AG04450 (cell line): ENCODE data around the gene FTCDNL1. TPM values are rescaled to one million over a fixed set of nuclear protein-coding genes. Genes with fewer than 3 reads are reported as not detected.

Experiments used
- CTCF ChIA-PET: fragments of 300-600, 350-600 bp; formaldehyde crosslinking; extraction: SDS; loops from one replicate; lab custom pipeline; 2022; ENCODE audit warnings: antibody characterized with exemption, inconsistent platforms; lab: Charles Lee
- POLR2A ChIA-PET: fragments of 350-600 bp; formaldehyde crosslinking; extraction: SDS; loops from one replicate; lab custom pipeline; 2021; ENCODE audit warnings: antibody characterized with exemption, inconsistent platforms; lab: Yijun Ruan, JAX
- DNase-seq: peaks from one replicate; pipeline ENCODE4 v3.0.0-alpha.2; 2011; ENCODE audit warnings: low read depth, low spot score
- H3K27ac ChIP-seq: one replicate; pipeline ENCODE4 v1.5.1; 2012; ENCODE audit warnings: low read depth, low read length, control low read depth
- H3K27me3 ChIP-seq: one replicate; pipeline ENCODE4 v1.6.0; 2012; ENCODE audit warnings: low read length; ENCODE audit not compliant: control insufficient read depth, insufficient read depth
- H3K4me3 ChIP-seq: 2 replicates; pipeline ENCODE4 v1.5.1; 2011; ENCODE audit warnings: mild to moderate bottlenecking, low read depth, low read length, control low read depth
- H3K9me3 ChIP-seq: 2 replicates; pipeline ENCODE4 v1.5.1; 2012; ENCODE audit warnings: low read length; ENCODE audit not compliant: control insufficient read depth, insufficient read depth
- polyA plus RNA-seq: library from polyadenylated mRNA; depleted of rRNA; stranded (reverse); fragments of >200 nt; gene quantifications from 2 replicates; pipeline ENCODE4 v1.2.3, GENCODE V29; 2011
- TF ChIP-seq, protein P1 (sequence below): IDR thresholded peaks from 2 replicates; pipeline ENCODE4 v1.5.1; 2011; ENCODE audit warnings: low read depth, low read length, control low read depth, inconsistent platforms

The FTCDNL1 gene
- polyA plus RNA-seq, 1 experiment = 0.10 TPM

DNA sequence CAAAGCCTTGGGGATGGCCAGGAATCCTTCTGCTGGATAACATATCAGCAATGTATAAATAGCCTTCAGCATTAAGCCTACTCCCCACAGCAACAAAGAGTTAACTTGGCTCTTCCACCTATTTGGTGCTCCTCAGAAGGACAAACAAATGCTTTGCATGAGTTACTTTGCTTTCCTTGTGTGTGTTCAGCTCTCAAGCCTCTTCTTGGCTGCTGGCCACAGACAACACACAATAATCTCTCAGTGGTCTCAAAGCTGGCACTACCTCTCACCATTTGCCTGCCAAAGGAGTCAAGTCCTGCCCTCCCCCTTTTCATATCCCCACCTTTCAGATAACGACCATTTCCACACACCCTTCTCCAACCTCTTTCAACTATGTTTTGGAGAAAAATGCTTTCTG is 17.5 kb downstream of the FTCDNL1 start:
- Histone ChIP-seq H3K27ac (no peak overlapping the region), H3K9me3 (no peaks in the 10 kb centered on the region), H3K27me3 (peaks cover 2% of the 10 kb centered on the region), H3K4me3 (no peak overlapping the region)
- TF ChIP-seq, protein P1, sequence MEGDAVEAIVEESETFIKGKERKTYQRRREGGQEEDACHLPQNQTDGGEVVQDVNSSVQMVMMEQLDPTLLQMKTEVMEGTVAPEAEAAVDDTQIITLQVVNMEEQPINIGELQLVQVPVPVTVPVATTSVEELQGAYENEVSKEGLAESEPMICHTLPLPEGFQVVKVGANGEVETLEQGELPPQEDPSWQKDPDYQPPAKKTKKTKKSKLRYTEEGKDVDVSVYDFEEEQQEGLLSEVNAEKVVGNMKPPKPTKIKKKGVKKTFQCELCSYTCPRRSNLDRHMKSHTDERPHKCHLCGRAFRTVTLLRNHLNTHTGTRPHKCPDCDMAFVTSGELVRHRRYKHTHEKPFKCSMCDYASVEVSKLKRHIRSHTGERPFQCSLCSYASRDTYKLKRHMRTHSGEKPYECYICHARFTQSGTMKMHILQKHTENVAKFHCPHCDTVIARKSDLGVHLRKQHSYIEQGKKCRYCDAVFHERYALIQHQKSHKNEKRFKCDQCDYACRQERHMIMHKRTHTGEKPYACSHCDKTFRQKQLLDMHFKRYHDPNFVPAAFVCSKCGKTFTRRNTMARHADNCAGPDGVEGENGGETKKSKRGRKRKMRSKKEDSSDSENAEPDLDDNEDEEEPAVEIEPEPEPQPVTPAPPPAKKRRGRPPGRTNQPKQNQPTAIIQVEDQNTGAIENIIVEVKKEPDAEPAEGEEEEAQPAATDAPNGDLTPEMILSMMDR = no peak
- ChIA-PET POLR2A (no interaction called here), CTCF (no interaction called here)
- DNase-seq = no peak

DNA sequence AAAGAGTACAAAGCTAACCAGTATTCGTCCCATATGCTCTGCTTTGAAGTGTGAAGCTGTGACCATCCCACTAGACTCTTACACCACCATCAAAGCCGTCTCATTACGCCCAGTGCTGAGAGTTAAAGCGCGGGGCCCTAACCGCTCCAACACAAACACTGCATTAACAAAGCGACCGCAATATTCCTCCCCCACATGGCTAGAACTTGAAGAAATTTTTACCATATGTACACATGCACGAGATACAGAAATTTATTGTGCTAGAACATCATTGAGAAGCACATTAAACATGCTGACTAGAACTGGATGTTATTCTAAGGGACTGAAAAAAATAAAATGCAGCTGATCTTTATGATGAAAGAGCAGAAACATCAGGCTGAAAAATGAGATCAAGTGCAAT is 20.5 kb downstream of the FTCDNL1 start:
- CTCF ChIA-PET = interaction anchor here (0.6 kb wide), 1 partner anchor 91 kb away, joined by 3 read pairs; no protein-coding TSS in a partner anchor
- TF ChIP-seq, protein P1 = no peak
- H3K27me3 ChIP-seq = no peaks in the 10 kb centered on the region
- DNase-seq = no peak
- H3K27ac ChIP-seq = no peak overlapping the region
- no peak overlapping the region for H3K4me3 ChIP-seq
- H3K9me3 ChIP-seq = no peaks in the 10 kb centered on the region
- POLR2A ChIA-PET = no interaction called here

DNA sequence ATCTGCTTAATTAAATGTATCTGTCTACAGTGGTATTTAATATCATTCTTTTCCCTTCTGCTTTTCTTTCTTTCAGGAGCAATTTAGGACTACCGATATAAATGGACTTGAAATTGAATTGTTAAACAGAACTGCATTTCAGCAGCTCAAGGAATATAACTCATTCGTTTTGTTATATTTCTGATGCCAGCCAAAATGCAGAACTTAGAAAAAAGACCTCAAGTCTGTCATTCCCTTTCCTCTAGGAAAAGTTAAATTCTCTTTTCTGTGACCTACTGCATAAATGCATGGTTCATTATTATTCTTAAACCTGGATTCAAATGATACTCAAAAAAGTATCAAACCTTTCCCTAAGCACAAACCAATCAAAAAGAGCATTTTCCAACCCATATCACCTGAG is 21.4 kb downstream of the FTCDNL1 start:
- no peak for DNase-seq

DNA sequence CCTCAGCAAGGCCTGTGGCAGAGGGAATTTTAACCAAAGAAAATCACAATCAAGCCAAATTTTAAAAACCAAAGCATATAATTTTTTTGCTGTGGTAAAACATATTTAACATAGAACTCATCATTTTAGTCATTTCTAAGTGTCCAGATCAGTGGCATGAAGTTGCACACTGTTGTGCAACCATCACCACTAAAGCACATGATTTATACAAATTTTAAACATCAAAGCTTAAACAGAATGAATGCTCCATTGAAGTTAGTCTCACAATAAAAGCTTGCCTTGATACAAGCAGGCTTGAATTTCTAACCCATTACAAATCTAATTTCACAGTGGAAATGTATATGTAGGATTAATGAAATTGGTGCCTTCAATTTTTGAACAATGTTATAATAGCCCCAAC is 31.2 kb downstream of the FTCDNL1 start:
- CTCF ChIA-PET = interaction anchor here (1.2 kb wide), 1 partner anchor 80 kb away, joined by 4 read pairs; no protein-coding TSS in a partner anchor
- POLR2A ChIA-PET = no interaction called here
- Histone ChIP-seq H3K9me3 (no peaks in the 10 kb centered on the region), H3K27ac (no peak overlapping the region), H3K4me3 (no peak overlapping the region), H3K27me3 (no peaks in the 10 kb centered on the region)
- TF ChIP-seq, protein P1 = no peak
- no peak for DNase-seq

More for the DNA sequence above, 21.4 kb downstream of the FTCDNL1 start:
- Histone ChIP-seq H3K9me3 (no peaks in the 10 kb centered on the region), H3K27me3 (no peaks in the 10 kb centered on the region), H3K27ac (no peak overlapping the region), H3K4me3 (no peak overlapping the region)
- TF ChIP-seq, protein P1 = no peak
- ChIA-PET CTCF (no interaction called here), POLR2A (no interaction called here)

DNA sequence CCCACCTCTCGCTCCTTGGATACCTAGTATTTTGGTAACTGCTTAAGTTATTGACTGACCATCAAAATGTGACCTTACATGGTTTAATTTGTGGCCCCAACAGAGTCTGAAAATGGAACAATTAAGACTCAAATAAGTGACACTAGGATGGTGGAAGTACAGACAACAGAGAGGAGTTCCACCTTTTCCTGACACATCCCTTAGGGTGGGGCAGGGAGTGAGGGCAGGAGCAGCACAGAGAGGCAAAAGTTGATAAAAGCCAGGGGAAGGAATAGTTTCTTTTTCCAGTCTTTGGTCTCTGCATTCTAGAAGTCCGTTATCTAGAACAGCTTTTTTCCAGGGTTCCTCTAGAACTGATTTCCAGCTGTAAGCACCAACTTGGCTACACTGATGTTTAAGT is 32.2 kb downstream of the FTCDNL1 start:
- ChIA-PET CTCF (interaction anchor here (1.2 kb wide), 1 partner anchor 79 kb away, joined by 4 read pairs; no protein-coding TSS in a partner anchor), POLR2A (no interaction called here)
- Histone ChIP-seq H3K4me3 (no peak overlapping the region), H3K27me3 (no peaks in the 10 kb centered on the region), H3K27ac (no peak overlapping the region), H3K9me3 (no peaks in the 10 kb centered on the region)
- TF ChIP-seq, protein P1 = no peak
- no peak for DNase-seq
